GM18526 (cell line): Measurements from ENCODE around the gene XRN2.

Experiments
- POLR2A ChIP-seq: IDR thresholded peaks from 3 replicates; pipeline ENCODE4 v1.6.1; 2011; ENCODE audit not compliant: insufficient read length; ENCODE audit errors: extremely low read depth

Gene XRN2

DNA sequence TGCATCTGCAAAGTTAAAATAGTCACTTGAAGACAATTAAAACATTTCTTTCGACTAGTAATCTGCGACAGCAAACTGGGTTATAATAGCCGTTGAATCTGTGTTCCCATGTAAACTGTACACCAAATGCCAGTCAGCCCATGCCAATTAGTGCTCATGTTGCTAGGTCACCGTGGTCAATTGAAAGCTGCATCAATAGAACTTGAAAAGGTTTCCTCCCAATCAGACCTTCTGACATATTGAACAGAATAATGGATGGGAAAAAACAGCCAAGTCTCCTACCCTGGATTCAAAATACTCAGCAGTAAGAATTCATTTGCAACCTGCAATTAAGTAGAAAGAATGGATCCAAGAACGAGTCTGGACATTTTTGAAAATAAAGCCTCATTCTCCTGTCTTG lies 83.0 kb downstream of the XRN2 start:
- TF ChIP-seq POLR2A, result no peak

GRCh38 chr20:21387528-21387927 lies 84.4 kb downstream of the XRN2 start:
- no peak for TF ChIP-seq POLR2A

GRCh38 chr20:21388566-21388965 lies 85.4 kb downstream of the XRN2 start:
- no peak for TF ChIP-seq POLR2A

- no peak for TF ChIP-seq POLR2A
Observed at GRCh38 chr20:21389368-21389767, 86.2 kb downstream of the XRN2 start.

- TF ChIP-seq POLR2A, result no peak
Observed at GRCh38 chr20:21390768-21391167, 87.6 kb downstream of the XRN2 start.

DNA sequence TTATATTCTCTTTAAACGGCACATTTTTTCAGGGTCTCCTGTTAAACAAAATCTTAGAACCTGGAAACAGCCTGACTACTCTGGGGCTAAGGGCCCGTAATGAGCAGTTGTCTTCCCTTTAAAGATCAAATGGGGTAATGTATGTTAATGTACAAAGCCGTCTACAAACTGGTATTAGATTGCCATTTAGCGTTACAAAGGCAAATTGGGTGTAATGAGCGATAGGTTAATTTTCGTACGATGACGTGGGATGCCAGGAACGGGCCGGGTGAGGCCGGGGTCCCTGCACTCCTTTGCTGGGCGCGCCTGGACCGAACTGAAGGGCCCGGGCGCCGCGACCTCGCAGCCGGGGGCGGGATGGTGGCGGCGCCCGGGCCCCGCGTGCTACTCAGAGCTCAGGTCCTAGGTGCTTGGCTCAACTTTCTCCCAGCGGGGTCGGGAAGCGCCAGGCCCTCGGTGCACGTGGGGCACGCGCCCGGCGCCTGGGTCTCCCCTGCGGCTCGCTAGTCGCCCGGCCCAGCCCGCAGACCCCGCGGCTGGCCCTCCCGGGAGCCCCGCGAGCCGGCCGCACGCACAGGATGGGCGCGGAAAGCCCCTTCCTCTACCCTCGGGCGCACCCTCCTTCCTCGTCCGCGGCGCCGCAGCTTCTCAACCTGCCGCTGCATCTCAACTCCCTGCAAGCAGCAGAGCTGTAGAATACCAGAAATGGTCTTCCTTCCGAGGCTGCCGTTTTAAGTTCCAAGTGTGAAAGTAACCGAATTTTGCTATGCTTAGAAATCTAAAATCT lies 88.2 kb downstream of the XRN2 start:
- no peak for TF ChIP-seq POLR2A

- TF ChIP-seq POLR2A, result no peak
Observed at GRCh38 chr20:21391972-21392352, 88.8 kb downstream of the XRN2 start.

- no peak for TF ChIP-seq POLR2A
Observed at GRCh38 chr20:21393166-21393565, 90.0 kb downstream of the XRN2 start.

DNA sequence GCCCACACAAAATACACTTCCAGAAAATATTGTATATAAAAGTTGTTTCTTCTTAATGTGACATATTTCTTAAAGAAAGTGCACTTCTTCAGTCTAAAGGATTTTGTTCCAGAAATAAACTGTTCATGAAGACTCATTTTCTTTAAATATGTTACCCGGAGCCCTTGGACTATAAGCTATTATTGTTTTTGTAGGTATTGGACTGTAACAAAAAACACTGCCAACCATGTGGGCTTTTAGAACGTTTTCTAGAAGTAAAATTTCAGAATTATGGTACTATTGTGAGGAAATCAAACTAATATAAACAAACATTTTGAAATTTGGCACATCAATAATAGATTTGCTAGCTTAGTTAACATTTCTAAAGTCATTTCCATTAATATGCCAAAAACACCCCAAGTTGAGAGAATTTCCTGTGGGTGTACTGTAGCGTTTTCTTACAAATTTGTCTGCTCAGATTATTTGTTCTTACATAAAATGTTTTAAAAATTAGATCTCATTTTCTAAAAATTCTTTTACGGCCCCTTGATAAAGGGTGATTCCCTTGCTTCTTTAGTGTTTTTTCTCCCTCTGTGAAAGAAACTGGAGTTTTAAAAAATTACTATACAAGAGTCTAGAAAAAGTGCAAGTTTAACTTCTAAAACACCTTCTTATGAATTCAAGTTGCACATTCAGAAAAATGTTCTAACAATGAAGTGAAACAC lies 90.8 kb downstream of the XRN2 start:
- no peak for TF ChIP-seq POLR2A

DNA sequence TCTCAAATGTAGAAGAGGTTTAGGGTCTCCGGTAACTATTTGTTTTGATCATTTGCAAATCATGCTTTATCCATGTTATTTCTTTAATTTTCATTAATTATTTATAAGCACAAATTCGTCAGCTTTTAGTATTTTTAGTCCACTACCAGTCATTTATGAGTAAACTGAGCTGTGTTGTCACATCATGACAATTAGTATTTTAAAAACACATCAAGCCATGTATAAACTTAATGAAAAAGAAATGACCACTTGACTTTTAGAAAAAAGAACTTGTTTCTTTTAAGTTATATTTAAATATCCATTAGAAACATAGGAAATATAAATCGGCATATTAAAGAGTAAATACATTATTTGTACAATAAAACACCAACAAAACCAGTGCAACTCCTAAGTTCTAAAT lies 91.4 kb downstream of the XRN2 start:
- no peak for TF ChIP-seq POLR2A

DNA sequence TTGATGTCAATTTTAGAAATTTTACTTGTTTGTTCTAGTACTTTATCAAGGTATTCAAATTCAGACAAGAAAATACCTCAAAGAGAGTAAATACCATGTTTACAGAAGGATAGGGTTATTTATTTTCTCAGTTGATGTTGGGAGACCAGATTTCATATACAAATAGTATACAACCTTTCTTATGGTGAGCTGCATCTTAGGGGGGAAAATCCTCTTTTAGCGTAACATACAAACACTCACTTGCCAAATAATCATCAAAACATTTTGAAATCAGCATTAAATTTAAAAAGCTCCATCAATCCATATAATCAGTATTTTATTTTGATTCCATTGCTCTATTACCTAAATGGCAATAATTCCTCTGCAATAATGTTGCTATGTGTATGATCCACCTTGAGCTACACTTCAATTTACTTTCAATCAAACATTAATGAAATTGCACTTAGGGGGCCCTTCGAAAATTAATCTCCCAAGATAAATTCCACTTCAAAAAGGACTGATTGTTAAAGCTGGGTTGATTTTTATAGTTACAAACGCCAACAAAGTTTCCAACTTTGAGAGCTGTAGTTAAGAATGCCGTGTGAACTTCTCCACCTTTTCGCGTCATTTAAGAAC lies 92.0 kb downstream of the XRN2 start:
- no peak for TF ChIP-seq POLR2A

GRCh38 chr20:21395666-21396598 lies 92.8 kb downstream of the XRN2 start:
- TF ChIP-seq POLR2A, result no peak

- no peak for TF ChIP-seq POLR2A
Observed at GRCh38 chr20:21396599-21397340, 93.6 kb downstream of the XRN2 start.

DNA sequence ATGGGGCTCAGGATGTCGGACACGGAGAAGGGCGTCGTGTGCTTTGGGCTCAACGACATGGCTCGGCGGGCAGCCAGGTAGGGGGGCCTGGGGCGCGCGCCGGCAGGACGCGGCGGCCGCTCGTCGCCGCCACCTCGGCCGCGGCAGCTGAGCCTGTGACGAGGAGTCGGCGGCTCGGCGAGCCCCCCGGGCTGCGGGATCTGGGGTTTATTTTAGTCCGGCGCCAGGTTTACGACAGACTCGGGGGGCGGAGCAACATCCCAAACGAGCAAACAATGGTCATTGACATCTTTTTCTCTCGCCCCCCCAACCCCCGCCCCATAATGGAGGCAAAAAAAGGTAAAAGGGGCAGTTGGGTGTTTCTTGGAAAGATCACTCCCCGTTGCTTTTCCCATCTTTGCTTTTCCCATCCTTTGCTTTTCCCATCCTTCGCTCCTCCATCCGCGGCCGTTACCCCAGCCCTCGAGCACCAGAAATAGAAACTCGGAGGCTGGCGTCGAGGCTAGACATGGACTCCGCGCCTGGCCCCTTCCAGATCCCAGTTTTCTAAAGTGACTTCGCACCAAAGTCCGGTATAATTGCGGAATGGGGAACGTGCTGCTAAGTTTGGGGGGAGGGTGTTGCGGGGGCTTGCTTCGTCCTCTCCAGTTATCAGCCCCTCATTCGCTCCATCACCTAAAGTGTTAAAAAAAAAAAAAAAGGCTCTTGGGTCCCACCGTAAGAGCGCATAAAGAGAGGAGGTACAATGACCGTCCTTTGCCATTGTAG lies 94.4 kb downstream of the XRN2 start, which contains the start of gene NKX2-4:
TSS of gene NKX2-4 (minus strand) at position 186 of the 768 bp plus-strand sequence. CDS start at position 59, 127 bp downstream.
- TF ChIP-seq POLR2A, result no peak
